PC-3 (cell line): ENCODE measurements around the gene TMEM62.

Source experiments
- EZH2 ChIP-seq: fragments of 300-600 bp; sonication (generic); IDR thresholded peaks from one replicate; pipeline ENCODE4 v1.6.1; 2017; ENCODE audit warnings: antibody characterized with exemption, mild to moderate bottlenecking, low read length; ENCODE audit not compliant: unreplicated experiment
- TF ChIP-seq, protein P1 (sequence below): fragments of 300-600 bp; sonication (generic); conservative IDR thresholded peaks from 2 replicates; pipeline ENCODE4 v1.5.1; 2017; ENCODE audit warnings: antibody characterized with exemption, low read depth, mild to moderate bottlenecking, low read length

DNA sequence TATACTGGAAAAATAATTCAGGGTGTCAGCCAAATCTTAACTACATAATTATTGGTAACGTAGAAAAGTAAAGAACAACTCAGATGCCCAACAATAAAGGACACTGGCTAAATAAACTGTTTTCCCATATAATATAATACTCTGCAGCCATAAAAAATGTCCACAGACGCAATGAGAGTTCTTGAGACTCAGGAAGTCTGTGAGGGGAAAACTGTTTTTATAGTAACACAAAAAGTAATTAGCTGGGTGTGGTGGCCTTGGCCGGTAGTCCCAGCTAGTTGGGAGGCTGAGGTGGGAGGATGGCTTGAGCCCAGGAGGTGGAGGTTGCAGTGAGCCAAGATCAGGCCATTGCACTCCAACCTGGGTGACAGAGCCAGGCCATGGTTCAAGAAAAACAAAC lies 22.0 kb upstream of the TMEM62 start:
- TF ChIP-seq, protein P1, sequence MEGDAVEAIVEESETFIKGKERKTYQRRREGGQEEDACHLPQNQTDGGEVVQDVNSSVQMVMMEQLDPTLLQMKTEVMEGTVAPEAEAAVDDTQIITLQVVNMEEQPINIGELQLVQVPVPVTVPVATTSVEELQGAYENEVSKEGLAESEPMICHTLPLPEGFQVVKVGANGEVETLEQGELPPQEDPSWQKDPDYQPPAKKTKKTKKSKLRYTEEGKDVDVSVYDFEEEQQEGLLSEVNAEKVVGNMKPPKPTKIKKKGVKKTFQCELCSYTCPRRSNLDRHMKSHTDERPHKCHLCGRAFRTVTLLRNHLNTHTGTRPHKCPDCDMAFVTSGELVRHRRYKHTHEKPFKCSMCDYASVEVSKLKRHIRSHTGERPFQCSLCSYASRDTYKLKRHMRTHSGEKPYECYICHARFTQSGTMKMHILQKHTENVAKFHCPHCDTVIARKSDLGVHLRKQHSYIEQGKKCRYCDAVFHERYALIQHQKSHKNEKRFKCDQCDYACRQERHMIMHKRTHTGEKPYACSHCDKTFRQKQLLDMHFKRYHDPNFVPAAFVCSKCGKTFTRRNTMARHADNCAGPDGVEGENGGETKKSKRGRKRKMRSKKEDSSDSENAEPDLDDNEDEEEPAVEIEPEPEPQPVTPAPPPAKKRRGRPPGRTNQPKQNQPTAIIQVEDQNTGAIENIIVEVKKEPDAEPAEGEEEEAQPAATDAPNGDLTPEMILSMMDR = no peak
- no peak for TF ChIP-seq EZH2
